WERI-Rb-1 (cell line): ENCODE results near the gene TWF2.

Source experiments
- DNase-seq: peaks from one replicate; pipeline ENCODE4 v3.0.0-alpha.2; 2020
- H3K27ac ChIP-seq: fragments of 250-450 bp; sonication (Bioruptor Pico); 2 replicates; pipeline ENCODE4 v1.5.1; 2020; ENCODE audit warnings: mild to moderate bottlenecking, moderate library complexity
- H3K27me3 ChIP-seq: fragments of 250-450 bp; sonication (Bioruptor Pico); 2 replicates; pipeline ENCODE4 v1.5.1; 2021; ENCODE audit warnings: mild to moderate bottlenecking, low read depth, moderate library complexity; ENCODE audit not compliant: insufficient read depth, severe bottlenecking
- H3K36me3 ChIP-seq: fragments of 250-450 bp; sonication (Bioruptor Pico); 2 replicates; pipeline ENCODE4 v1.5.1; 2020; ENCODE audit warnings: mild to moderate bottlenecking, moderate library complexity
- H3K4me3 ChIP-seq: 2 replicates; pipeline ENCODE4 v1.5.1; 2011; ENCODE audit warnings: low read depth, mild to moderate bottlenecking, control low read depth, low read length
- H3K9me3 ChIP-seq: fragments of 250-450 bp; sonication (Bioruptor Pico); 2 replicates; pipeline ENCODE4 v1.5.1; 2021; ENCODE audit warnings: mild to moderate bottlenecking, moderate library complexity; ENCODE audit not compliant: severe bottlenecking
- CTCF ChIP-seq: IDR thresholded peaks from 2 replicates; pipeline ENCODE4 v1.5.1; 2011; ENCODE audit warnings: low read depth, mild to moderate bottlenecking, control low read depth, inconsistent platforms, low read length

The TWF2 gene

GRCh38 chr3:52248165-52248541 is 9.2 kb upstream of the TWF2 start:
- H3K27ac ChIP-seq = no peak overlapping the region

GRCh38 chr3:52247409-52248164 is 8.6 kb upstream of the TWF2 start:
- no peak overlapping the region for H3K27ac ChIP-seq

More at GRCh38 chr3:52248165-52248541, 9.2 kb upstream of the TWF2 start:
- TF ChIP-seq CTCF = no peak
- Histone ChIP-seq H3K36me3 (peaks cover 5% of the 10 kb centered on the region), H3K4me3 (no peak overlapping the region), H3K27me3 (no peaks in the 10 kb centered on the region), H3K9me3 (no peaks in the 10 kb centered on the region)
- no peak for DNase-seq

GRCh38 chr3:52246728-52247408 is 7.9 kb upstream of the TWF2 start:
- Histone ChIP-seq H3K27me3 (no peaks in the 10 kb centered on the region), H3K4me3 (no peak overlapping the region), H3K9me3 (no peaks in the 10 kb centered on the region), H3K27ac (no peak overlapping the region), H3K36me3 (no peaks in the 10 kb centered on the region)
- TF ChIP-seq CTCF = no peak
- no peak for DNase-seq

More at GRCh38 chr3:52247409-52248164, 8.6 kb upstream of the TWF2 start:
- no peaks in the 10 kb centered on the region for H3K27me3 ChIP-seq
- H3K9me3 ChIP-seq = no peaks in the 10 kb centered on the region
- TF ChIP-seq CTCF = no peak
- peaks cover 5% of the 10 kb centered on the region for H3K36me3 ChIP-seq
- no peak overlapping the region for H3K4me3 ChIP-seq
- no peak for DNase-seq

GRCh38 chr3:52246264-52246620 is 7.3 kb upstream of the TWF2 start:
- no peak overlapping the region for H3K27ac ChIP-seq
- no peak overlapping the region for H3K4me3 ChIP-seq
- H3K9me3 ChIP-seq = no peaks in the 10 kb centered on the region
- DNase-seq = no peak
- H3K27me3 ChIP-seq = no peaks in the 10 kb centered on the region
- no peaks in the 10 kb centered on the region for H3K36me3 ChIP-seq
- TF ChIP-seq CTCF = no peak

GRCh38 chr3:52245322-52246263 is 6.6 kb upstream of the TWF2 start, which contains the start of gene PPM1M:
Gene PPM1M (plus strand): TSS chr3:52245759. CDS start chr3:52245825, 66 bp downstream.
- DNase-seq = no peak
- Histone ChIP-seq H3K36me3 (no peaks in the 10 kb centered on the region), H3K9me3 (no peaks in the 10 kb centered on the region), H3K27me3 (no peaks in the 10 kb centered on the region), H3K27ac (no peak within 1 kb of the TSS), H3K4me3 (no peak within 1 kb of the TSS)
- no peak for TF ChIP-seq CTCF
